HUES6 (cell line): ENCODE measurements around the gene TF.
"Not testable (repeated sequence)": the region's sequence is repeated elsewhere in the genome, so short reads cannot be mapped to it uniquely, and the experiment has no call there.

Source experiments
- H3K27ac ChIP-seq: 2 replicates; pipeline ENCODE4 v1.7.0; 2013; ENCODE audit warnings: low read depth, mild to moderate bottlenecking, low read length, inconsistent platforms
- H3K27me3 ChIP-seq: 2 replicates; pipeline ENCODE4 v1.6.1; 2013; ENCODE audit warnings: low read length; ENCODE audit not compliant: control insufficient read depth, insufficient read depth
- H3K36me3 ChIP-seq: 2 replicates; pipeline ENCODE4 v1.6.1; 2013; ENCODE audit warnings: low read length; ENCODE audit not compliant: control insufficient read depth, insufficient read depth
- H3K4me1 ChIP-seq: 2 replicates; pipeline ENCODE4 v1.6.1; 2013; ENCODE audit warnings: low read length; ENCODE audit not compliant: control insufficient read depth, insufficient read depth
- H3K4me3 ChIP-seq: 2 replicates; pipeline ENCODE4 v1.5.1; 2013; ENCODE audit warnings: low read depth, low read length
- H3K9ac ChIP-seq: one replicate; pipeline ENCODE4 v1.6.1; 2013; ENCODE audit warnings: mild to moderate bottlenecking, low read length
- H3K9me3 ChIP-seq: 2 replicates; pipeline ENCODE4 v1.6.1; 2013; ENCODE audit warnings: low read depth, low read length; ENCODE audit not compliant: control insufficient read depth, insufficient read depth

The TF gene

GRCh38 chr3:133769536-133769935, 23.3 kb downstream of the TF start:
- H3K27me3 ChIP-seq = no peaks in the 10 kb centered on the region
- no peak overlapping the region for H3K27ac ChIP-seq
- no peaks in the 10 kb centered on the region for H3K9me3 ChIP-seq
- H3K4me3 ChIP-seq = no peak overlapping the region
- no peaks in the 10 kb centered on the region for H3K36me3 ChIP-seq
- H3K9ac ChIP-seq = no peak overlapping the region
- no peaks in the 10 kb centered on the region for H3K4me1 ChIP-seq

DNA sequence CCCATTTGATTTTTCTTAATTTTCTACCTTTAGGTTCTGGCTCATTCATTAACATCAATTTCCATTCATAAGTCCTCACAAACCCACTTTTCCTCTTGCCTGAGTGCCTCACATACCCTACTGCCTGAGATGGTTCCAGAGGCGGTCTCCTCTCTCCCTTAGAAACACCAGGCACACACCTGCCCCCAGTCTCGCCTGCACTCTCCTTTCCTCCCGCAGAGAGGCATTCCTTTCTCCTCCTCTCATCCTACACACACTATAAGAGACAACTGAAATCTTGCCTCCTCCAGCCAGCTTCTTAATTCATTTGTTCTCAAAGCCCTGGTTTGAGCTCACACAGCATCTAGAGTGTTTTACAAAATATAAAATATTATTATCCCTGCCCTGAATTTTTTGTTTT, 27.5 kb downstream of the TF start:
- no peaks in the 10 kb centered on the region for H3K27me3 ChIP-seq
- no peak overlapping the region for H3K4me3 ChIP-seq
- H3K36me3 ChIP-seq = no peaks in the 10 kb centered on the region
- H3K27ac ChIP-seq = no peak overlapping the region
- H3K9ac ChIP-seq = no peak overlapping the region
- H3K4me1 ChIP-seq = peaks cover 7% of the 10 kb centered on the region; the same call in 1 of the 2 replicates
- no peaks in the 10 kb centered on the region for H3K9me3 ChIP-seq

- peaks cover 7% of the 10 kb centered on the region; the same call in 1 of the 2 replicates for H3K4me1 ChIP-seq
- H3K27me3 ChIP-seq = no peaks in the 10 kb centered on the region
- H3K4me3 ChIP-seq = no peak overlapping the region
- H3K9ac ChIP-seq = no peak overlapping the region
- no peaks in the 10 kb centered on the region for H3K9me3 ChIP-seq
- H3K27ac ChIP-seq = no peak overlapping the region
- H3K36me3 ChIP-seq = no peaks in the 10 kb centered on the region
Measured at GRCh38 chr3:133775309-133775708, 29.1 kb downstream of the TF start.

GRCh38 chr3:133775835-133776234, 29.6 kb downstream of the TF start:
- Histone ChIP-seq H3K27me3 (no peaks in the 10 kb centered on the region), H3K4me3 (no peak overlapping the region), H3K36me3 (no peaks in the 10 kb centered on the region)

DNA sequence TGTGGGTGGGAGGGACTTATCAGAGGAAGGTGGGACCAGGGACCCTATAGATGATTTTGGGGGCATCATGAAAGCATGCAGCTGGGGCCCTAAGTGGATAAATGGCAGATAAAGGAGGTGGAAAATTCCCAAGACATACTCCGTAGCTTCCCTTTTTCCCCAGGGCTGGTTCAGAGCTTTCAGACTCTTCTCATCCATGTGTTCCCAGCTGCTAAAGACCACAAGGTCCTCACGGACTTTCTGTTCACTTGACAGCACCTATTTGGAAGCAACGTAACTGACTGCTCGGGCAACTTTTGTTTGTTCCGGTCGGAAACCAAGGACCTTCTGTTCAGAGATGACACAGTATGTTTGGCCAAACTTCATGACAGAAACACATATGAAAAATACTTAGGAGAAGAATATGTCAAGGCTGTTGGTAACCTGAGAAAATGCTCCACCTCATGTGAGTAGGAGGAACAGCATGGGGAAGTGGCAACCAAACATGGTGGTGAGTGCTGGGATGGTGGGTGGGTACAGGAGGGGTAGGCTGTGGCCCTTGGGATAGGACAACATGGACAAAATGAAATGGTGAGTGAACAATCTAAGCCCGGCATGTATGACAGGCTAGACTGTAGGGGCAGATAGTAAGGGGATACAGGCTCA, 30.7 kb downstream of the TF start:
- Histone ChIP-seq H3K9me3 (no peaks in the 10 kb centered on the region), H3K4me3 (no peak overlapping the region), H3K9ac (no peak overlapping the region), H3K36me3 (no peaks in the 10 kb centered on the region), H3K27me3 (no peaks in the 10 kb centered on the region), H3K4me1 (peaks cover 7% of the 10 kb centered on the region; the same call in 1 of the 2 replicates), H3K27ac (no peak overlapping the region)

More at GRCh38 chr3:133775835-133776234, 29.6 kb downstream of the TF start:
- H3K27ac ChIP-seq = no peak overlapping the region
- H3K9ac ChIP-seq = no peak overlapping the region
- H3K4me1 ChIP-seq = peaks cover 7% of the 10 kb centered on the region; the same call in 1 of the 2 replicates
- H3K9me3 ChIP-seq = no peaks in the 10 kb centered on the region

GRCh38 chr3:133777807-133778568, 31.8 kb downstream of the TF start:
- H3K4me1 ChIP-seq = peaks cover 7% of the 10 kb centered on the region; the same call in 1 of the 2 replicates
- no peaks in the 10 kb centered on the region for H3K9me3 ChIP-seq
- no peak overlapping the region for H3K4me3 ChIP-seq
- no peak overlapping the region for H3K9ac ChIP-seq
- H3K36me3 ChIP-seq = no peaks in the 10 kb centered on the region
- H3K27ac ChIP-seq = no peak overlapping the region
- no peaks in the 10 kb centered on the region for H3K27me3 ChIP-seq

DNA sequence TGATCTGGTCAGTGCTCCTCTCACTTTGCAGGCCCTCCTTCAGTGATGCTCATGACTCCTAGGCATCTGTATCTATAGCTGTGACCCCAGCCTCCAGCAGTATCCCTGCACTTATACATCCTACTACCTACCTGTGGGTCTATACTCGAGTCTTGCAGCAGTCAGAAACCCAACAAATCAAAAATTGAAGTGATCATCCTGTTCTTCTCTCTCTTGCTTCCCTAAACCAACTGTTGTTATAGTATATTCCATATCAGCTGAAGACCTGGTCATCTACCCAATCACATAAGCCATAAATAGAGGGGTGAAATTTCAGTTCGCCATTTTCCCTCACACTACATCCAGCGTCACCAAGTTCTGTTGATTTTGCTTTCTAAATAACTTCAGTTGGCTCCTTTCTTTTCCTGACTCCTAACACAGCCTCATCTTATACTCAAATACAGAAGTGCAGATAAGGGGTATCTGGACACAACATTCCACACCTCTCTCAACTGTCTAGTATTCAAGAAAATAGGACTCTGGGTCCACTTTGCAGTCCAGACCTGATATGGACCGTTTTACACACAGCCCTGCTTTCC, 33.5 kb downstream of the TF start:
- Histone ChIP-seq H3K4me3 (no peak overlapping the region), H3K4me1 (peaks cover 7% of the 10 kb centered on the region; the same call in 1 of the 2 replicates), H3K9ac (no peak overlapping the region), H3K36me3 (no peaks in the 10 kb centered on the region), H3K9me3 (peaks cover 10% of the 10 kb centered on the region), H3K27ac (no peak overlapping the region), H3K27me3 (no peaks in the 10 kb centered on the region)

- H3K9ac ChIP-seq, H3K4me1 ChIP-seq, H3K27ac ChIP-seq, H3K4me3 ChIP-seq, H3K36me3 ChIP-seq, H3K27me3 ChIP-seq: not testable (repeated sequence)
- peaks cover 10% of the 10 kb centered on the region for H3K9me3 ChIP-seq
Measured at GRCh38 chr3:133780756-133781155, 34.6 kb downstream of the TF start.

- no peak overlapping the region for H3K9ac ChIP-seq
- H3K9me3 ChIP-seq = peaks cover 14% of the 10 kb centered on the region
- no peaks in the 10 kb centered on the region for H3K36me3 ChIP-seq
- H3K4me3 ChIP-seq = no peak overlapping the region
- no peak overlapping the region for H3K27ac ChIP-seq
- H3K4me1 ChIP-seq = peaks cover 7% of the 10 kb centered on the region; the same call in 1 of the 2 replicates
- no peaks in the 10 kb centered on the region for H3K27me3 ChIP-seq
Measured at GRCh38 chr3:133781570-133781969, 35.4 kb downstream of the TF start.

- Histone ChIP-seq H3K27ac (no peak overlapping the region), H3K4me1 (peaks cover 7% of the 10 kb centered on the region; the same call in 1 of the 2 replicates), H3K9ac (no peak overlapping the region), H3K36me3 (no peaks in the 10 kb centered on the region), H3K4me3 (no peak overlapping the region), H3K9me3 (peaks cover 23% of the 10 kb centered on the region), H3K27me3 (no peaks in the 10 kb centered on the region)
Measured at GRCh38 chr3:133782454-133782853, 36.3 kb downstream of the TF start.

DNA sequence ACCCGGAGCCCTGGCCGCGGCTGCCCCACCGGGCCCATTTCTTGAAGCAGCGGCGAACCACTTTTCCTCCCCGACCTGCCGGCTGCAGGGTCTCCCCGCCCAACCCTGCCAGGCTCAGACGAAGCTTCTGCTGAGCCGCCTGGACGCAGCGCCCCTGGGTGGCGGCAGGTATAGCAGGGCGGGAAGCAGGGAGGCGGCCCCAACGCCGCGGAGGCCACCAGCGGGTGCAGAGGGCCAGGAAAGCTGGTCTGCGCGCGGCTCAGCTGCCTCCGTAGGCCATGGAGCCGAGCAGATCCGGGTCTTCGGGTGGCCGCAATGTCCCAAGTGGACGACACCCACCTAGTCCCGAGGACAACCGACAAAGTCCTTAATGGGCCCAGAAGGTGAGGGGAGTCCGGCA, 37.6 kb downstream of the TF start:
- Histone ChIP-seq H3K27ac (no peak overlapping the region), H3K27me3 (no peaks in the 10 kb centered on the region), H3K4me3 (no peak overlapping the region), H3K9me3 (peaks cover 25% of the 10 kb centered on the region), H3K4me1 (no peaks in the 10 kb centered on the region), H3K9ac (no peak overlapping the region), H3K36me3 (no peaks in the 10 kb centered on the region)
